ENCODE data around the gene ACSL1. TPM values are rescaled to one million over a fixed set of nuclear protein-coding genes. Genes with fewer than 3 reads are reported as not detected.
A peak's percentile ranks its signal among the peaks of the same experiment; 100 is the strongest.

The ACSL1 gene
- total RNA-seq, 2 donors from 2014 or later, result 23.3 to 80.4 TPM

DNA sequence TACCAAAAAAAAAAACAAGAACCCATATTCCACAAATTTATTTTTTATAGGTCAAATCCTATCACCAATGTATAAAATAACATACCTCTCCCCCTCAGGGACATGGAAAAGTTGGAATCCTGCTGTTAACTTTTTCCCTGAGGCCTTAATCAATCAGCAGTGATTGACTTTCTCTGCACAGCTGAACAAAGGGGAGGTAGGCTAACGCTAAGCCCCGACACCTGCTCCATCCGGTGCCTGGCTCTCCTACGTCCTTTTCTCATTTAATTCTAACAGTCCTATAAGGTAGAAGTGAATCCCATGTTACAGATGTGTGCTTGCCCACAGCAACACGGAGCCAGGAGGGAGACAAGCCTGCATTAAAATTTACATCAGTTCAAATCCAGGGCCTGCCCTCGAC lies 94.7 kb downstream of the ACSL1 start:
- Histone ChIP-seq H3K27ac (no peak overlapping the region), H3K9me3 (no peaks in the 10 kb centered on the region), H3K9ac (ENCODE audit: low read depth in 2 of 2, low read length in 2 of 2) (no peak overlapping the region), H3K36me3 (no peaks in the 10 kb centered on the region), H3K4me3 (no peak overlapping the region), H3K4me1 (no peaks in the 10 kb centered on the region), H3K27me3 (no peaks in the 10 kb centered on the region)
- TF ChIP-seq, protein P1, sequence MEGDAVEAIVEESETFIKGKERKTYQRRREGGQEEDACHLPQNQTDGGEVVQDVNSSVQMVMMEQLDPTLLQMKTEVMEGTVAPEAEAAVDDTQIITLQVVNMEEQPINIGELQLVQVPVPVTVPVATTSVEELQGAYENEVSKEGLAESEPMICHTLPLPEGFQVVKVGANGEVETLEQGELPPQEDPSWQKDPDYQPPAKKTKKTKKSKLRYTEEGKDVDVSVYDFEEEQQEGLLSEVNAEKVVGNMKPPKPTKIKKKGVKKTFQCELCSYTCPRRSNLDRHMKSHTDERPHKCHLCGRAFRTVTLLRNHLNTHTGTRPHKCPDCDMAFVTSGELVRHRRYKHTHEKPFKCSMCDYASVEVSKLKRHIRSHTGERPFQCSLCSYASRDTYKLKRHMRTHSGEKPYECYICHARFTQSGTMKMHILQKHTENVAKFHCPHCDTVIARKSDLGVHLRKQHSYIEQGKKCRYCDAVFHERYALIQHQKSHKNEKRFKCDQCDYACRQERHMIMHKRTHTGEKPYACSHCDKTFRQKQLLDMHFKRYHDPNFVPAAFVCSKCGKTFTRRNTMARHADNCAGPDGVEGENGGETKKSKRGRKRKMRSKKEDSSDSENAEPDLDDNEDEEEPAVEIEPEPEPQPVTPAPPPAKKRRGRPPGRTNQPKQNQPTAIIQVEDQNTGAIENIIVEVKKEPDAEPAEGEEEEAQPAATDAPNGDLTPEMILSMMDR (IDR thresholded peaks at IDR 0.05), result no peak
- intact Hi-C loops (cut with DNase I), result loop anchor here (10.0 kb wide), 1 partner anchor 86 kb away; the partner anchor contains the start of genes CASP3 and PRIMPOL
- no peak for DNase-seq

DNA sequence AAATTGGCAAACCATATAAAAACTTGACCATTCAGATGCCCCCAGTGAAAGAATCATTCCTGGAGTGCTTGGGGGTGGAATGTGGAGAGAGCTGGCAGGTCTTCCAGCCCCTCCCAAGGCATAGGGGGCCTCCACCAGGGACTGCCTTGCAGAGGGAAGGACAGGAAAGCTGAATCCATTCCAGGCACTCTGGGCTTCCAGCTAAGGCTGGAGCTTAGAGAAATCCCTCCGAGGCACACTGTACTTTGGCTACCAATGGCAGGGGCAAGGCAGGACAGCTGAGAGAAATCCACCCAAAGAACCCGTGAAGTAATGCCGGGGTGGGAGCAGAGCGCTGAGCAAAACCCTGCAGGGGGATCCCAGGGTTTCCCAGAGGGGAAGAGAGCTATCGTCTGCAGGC lies 95.8 kb downstream of the ACSL1 start:
- H3K4me3 ChIP-seq, result no peak overlapping the region
- no peaks in the 10 kb centered on the region for H3K36me3 ChIP-seq
- no peaks in the 10 kb centered on the region for H3K4me1 ChIP-seq
- TF ChIP-seq, protein P1 (IDR thresholded peaks at IDR 0.05), result no peak
- H3K27me3 ChIP-seq, result no peaks in the 10 kb centered on the region
- H3K9me3 ChIP-seq, result no peaks in the 10 kb centered on the region
- H3K9ac ChIP-seq (ENCODE audit: low read depth in 2 of 2, low read length in 2 of 2), result no peak overlapping the region
- intact Hi-C loops (cut with DNase I), result loop anchor here (10.0 kb wide), 1 partner anchor 85 kb away; the partner anchor contains the start of genes CASP3 and PRIMPOL
- no peak for DNase-seq
- no peak overlapping the region for H3K27ac ChIP-seq

DNA sequence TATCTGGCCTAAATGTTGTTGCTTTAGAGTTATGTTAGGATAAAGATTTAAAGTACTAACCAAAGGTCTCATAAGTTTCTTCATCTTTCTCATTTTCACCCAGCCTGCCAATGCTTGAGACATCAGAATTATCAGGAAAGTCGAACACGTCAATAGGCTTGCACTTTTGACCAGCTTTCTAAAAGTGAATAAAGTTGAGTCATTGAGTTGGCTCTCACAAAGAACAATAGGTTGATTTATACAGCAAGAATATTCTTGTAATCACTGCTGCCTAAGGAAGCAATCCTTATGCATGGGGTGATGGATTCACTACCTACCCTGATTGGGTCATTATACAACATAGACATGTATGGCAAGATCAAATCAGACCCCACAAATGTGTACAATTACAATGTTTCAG lies 96.9 kb downstream of the ACSL1 start:
- H3K4me1 ChIP-seq, result no peaks in the 10 kb centered on the region
- no peak overlapping the region for H3K9ac ChIP-seq (ENCODE audit: low read depth in 2 of 2, low read length in 2 of 2)
- intact Hi-C loops (cut with DNase I), result no loop called here
- no peak for DNase-seq
- H3K27ac ChIP-seq, result no peak overlapping the region
- TF ChIP-seq, protein P1 (IDR thresholded peaks at IDR 0.05), result no peak
- H3K9me3 ChIP-seq, result no peaks in the 10 kb centered on the region
- H3K36me3 ChIP-seq, result no peaks in the 10 kb centered on the region
- H3K4me3 ChIP-seq, result no peak overlapping the region
- no peaks in the 10 kb centered on the region for H3K27me3 ChIP-seq

DNA sequence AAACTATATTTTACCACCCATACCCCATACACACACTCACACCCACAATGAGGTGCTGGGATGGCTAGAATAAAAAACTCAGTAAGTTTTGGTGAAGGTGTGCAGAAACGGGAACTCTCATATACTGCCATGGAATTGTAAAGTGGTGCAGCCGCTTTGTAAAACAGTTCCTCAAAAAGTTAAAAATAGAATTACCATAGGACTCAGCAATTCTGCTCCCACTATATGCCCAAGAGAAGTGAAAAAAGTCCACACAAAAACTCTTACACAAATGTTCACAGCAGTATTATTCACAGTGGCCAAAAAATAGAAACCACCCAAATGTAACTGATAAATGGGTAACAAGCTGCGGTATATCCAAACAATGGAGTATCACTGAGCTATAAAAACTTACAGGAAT lies 98.3 kb downstream of the ACSL1 start:
- no peak overlapping the region for H3K9ac ChIP-seq (ENCODE audit: low read depth in 2 of 2, low read length in 2 of 2)
- H3K27me3 ChIP-seq, result no peaks in the 10 kb centered on the region
- no peak overlapping the region for H3K4me3 ChIP-seq
- H3K4me1 ChIP-seq, result peaks cover 4% of the 10 kb centered on the region
- H3K27ac ChIP-seq, result no peak overlapping the region
- H3K36me3 ChIP-seq, result no peaks in the 10 kb centered on the region
- no peaks in the 10 kb centered on the region for H3K9me3 ChIP-seq
- DNase-seq, result peak; percentile 5
- TF ChIP-seq, protein P1 (IDR thresholded peaks at IDR 0.05), result no peak
- intact Hi-C loops (cut with DNase I), result no loop called here

DNA sequence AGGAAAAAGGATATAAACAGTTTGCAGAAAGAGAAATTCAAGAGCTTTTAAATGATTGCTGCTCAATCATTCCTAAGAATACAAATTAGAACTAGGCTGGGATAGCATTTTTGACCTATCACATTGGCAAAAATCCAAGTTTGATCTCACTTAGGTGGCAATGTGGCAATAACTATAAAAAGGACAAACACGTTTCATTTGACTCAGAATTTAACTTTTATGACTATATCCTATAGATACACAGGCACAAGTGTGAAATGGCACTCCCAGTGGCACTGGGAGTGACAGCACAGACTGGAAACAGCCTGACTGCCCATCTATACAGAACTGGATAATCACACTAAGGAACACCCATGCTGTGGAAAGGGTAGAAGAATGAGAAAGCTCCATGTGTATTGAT lies 103.0 kb downstream of the ACSL1 start:
- TF ChIP-seq, protein P1 (IDR thresholded peaks at IDR 0.05), result peak; percentile 33
- no peaks in the 10 kb centered on the region for H3K36me3 ChIP-seq
- intact Hi-C loops (cut with DNase I), result no loop called here
- peak overlapping the region; percentile 25 for H3K27ac ChIP-seq
- peaks cover 4% of the 10 kb centered on the region for H3K4me1 ChIP-seq
- H3K27me3 ChIP-seq, result no peaks in the 10 kb centered on the region
- H3K9ac ChIP-seq (ENCODE audit: low read depth in 2 of 2, low read length in 2 of 2), result no peak overlapping the region
- DNase-seq, result peak; percentile 53
- H3K9me3 ChIP-seq, result no peaks in the 10 kb centered on the region
- H3K4me3 ChIP-seq, result no peak overlapping the region
